ENCODE data around the gene CTNND2.

Gene CTNND2

DNA sequence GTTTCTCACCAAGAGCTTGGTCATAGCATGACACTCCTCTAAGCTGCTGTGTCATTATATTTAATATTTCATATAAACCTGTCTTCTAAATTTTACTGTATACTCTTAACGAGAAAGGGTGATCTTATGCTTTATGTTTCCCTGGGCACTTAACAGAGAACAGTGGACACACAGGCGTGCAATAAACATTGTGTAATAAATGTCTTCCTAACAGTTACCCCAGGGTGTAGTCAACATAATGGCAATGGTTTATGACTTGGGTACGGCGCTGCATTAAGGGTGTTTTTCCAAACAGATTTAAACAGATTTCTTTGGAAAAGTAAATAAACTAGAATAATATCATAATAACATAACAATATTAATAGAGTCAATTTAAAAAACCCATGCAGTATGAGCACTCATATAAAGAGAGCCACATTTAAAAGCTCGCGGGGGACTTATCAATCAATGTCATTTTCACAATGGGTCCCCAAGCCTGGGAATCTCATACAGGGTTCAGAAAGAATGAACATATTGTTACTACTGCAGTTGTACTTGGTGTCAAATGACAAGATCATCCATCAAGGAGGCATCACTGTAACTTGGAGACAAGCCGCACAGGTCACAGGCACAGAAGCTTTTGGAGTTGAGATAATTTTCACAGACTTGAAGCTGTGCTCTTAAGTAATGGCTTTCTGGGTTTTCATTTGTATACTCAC lies 376.4 kb downstream of the CTNND2 start:
- TF ChIP-seq EZH2 (optimal IDR thresholded peaks at IDR 0.05; ENCODE audit: low read depth, low read length), result no peak
- TF ChIP-seq, protein P1, sequence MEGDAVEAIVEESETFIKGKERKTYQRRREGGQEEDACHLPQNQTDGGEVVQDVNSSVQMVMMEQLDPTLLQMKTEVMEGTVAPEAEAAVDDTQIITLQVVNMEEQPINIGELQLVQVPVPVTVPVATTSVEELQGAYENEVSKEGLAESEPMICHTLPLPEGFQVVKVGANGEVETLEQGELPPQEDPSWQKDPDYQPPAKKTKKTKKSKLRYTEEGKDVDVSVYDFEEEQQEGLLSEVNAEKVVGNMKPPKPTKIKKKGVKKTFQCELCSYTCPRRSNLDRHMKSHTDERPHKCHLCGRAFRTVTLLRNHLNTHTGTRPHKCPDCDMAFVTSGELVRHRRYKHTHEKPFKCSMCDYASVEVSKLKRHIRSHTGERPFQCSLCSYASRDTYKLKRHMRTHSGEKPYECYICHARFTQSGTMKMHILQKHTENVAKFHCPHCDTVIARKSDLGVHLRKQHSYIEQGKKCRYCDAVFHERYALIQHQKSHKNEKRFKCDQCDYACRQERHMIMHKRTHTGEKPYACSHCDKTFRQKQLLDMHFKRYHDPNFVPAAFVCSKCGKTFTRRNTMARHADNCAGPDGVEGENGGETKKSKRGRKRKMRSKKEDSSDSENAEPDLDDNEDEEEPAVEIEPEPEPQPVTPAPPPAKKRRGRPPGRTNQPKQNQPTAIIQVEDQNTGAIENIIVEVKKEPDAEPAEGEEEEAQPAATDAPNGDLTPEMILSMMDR (IDR thresholded peaks at IDR 0.05; ENCODE audit: low read length), result no peak
- TF ChIP-seq EZH2phosphoT487 (IDR thresholded peaks at IDR 0.05; ENCODE audit: low read length), result no peak
- no peak for DNase-seq
- no peak overlapping the region for H3K4me3 ChIP-seq (ENCODE audit: low read length)
- H3K79me2 ChIP-seq (ENCODE audit: low read length), result no peaks in the 10 kb centered on the region
- H3K4me2 ChIP-seq (ENCODE audit: low read depth, low read length), result no peak overlapping the region
- H3K4me1 ChIP-seq (ENCODE audit: low read length), result no peaks in the 10 kb centered on the region
- no peaks in the 10 kb centered on the region for H4K20me1 ChIP-seq (ENCODE audit: insufficient read depth, low read length)
- no peaks in the 10 kb centered on the region for H3K36me3 ChIP-seq (replicated peaks; ENCODE audit: insufficient read depth, low read length)
- no peak overlapping the region for H3K9ac ChIP-seq (ENCODE audit: low read length)
- no peak overlapping the region for H3K27ac ChIP-seq (ENCODE audit: low read length)
- no peaks in the 10 kb centered on the region for H3K27me3 ChIP-seq (replicated peaks; ENCODE audit: insufficient read depth, low read length)
- H3K9me3 ChIP-seq (replicated peaks; ENCODE audit: insufficient read depth, low read length), result no peaks in the 10 kb centered on the region
- no peaks in the 10 kb centered on the region for H3K9me2 ChIP-seq (replicated peaks; ENCODE audit: insufficient read depth, low read length)
- H2AFZ ChIP-seq (ENCODE audit: low read length), result no peak overlapping the region
- no peaks in the 10 kb centered on the region for H3F3A ChIP-seq (ENCODE audit: insufficient read depth, low read length)

DNA sequence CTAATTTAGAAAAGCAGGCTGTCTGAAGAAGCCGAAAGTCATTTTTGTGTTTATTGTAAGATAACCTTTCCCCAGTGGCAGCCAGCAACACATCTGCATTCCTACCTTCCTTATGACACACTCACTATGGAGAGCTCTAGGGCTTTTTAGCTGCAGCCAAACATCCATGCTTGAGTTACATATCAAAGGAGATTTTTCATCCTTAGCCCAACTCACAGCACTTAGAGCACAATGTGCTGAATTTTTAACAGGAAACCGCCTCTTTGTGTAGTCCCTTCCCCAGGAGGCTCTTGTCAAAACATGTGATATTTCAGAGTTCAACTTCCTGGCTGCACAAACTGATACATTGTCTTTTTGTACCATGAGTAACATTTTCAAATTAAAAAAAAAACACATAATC lies 379.2 kb downstream of the CTNND2 start:
- no peak overlapping the region for H2AFZ ChIP-seq (ENCODE audit: low read length)
- no peak overlapping the region for H3K4me3 ChIP-seq (ENCODE audit: low read length)

DNA sequence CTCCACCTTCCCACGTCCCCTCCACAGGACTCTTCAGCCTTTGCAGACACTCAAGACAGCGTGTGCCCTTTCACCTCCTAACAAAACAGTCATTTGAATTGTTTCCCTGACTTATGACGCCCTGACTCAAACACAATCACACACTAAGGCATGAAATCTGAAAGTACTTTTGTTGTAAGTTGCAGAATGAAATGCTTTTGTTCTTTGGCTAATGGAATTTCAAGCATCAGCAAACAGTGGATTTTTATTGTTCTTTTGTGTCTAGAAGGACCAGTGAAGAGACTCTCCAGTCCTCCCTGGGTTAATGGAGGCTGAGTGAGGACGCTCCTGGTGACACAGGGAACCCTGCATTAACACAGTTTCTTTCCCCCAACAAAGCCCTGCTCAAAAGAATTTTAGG lies 380.1 kb downstream of the CTNND2 start:
- Histone ChIP-seq H3K79me2 (ENCODE audit: low read length) (no peaks in the 10 kb centered on the region), H3K9ac (ENCODE audit: low read length) (no peak overlapping the region), H3K27ac (ENCODE audit: low read length) (no peak overlapping the region), H2AFZ (ENCODE audit: low read length) (no peak overlapping the region), H3K9me3 (replicated peaks; ENCODE audit: insufficient read depth, low read length) (no peaks in the 10 kb centered on the region), H3F3A (ENCODE audit: insufficient read depth, low read length) (no peaks in the 10 kb centered on the region), H3K4me2 (ENCODE audit: low read depth, low read length) (no peak overlapping the region), H3K36me3 (replicated peaks; ENCODE audit: insufficient read depth, low read length) (no peaks in the 10 kb centered on the region), H3K4me1 (ENCODE audit: low read length) (no peaks in the 10 kb centered on the region), H3K27me3 (replicated peaks; ENCODE audit: insufficient read depth, low read length) (no peaks in the 10 kb centered on the region), H3K9me2 (replicated peaks; ENCODE audit: insufficient read depth, low read length) (no peaks in the 10 kb centered on the region), H3K4me3 (ENCODE audit: low read length) (no peak overlapping the region), H4K20me1 (ENCODE audit: insufficient read depth, low read length) (no peaks in the 10 kb centered on the region)
- no peak for DNase-seq
- TF ChIP-seq EZH2phosphoT487 (IDR thresholded peaks at IDR 0.05; ENCODE audit: low read length) (no peak), EZH2 (optimal IDR thresholded peaks at IDR 0.05; ENCODE audit: low read depth, low read length) (no peak)
- TF ChIP-seq, protein P1 (IDR thresholded peaks at IDR 0.05; ENCODE audit: low read length), result no peak

More for the DNA sequence above, 379.2 kb downstream of the CTNND2 start:
- H3K9me2 ChIP-seq (replicated peaks; ENCODE audit: insufficient read depth, low read length), result no peaks in the 10 kb centered on the region
- no peak overlapping the region for H3K4me2 ChIP-seq (ENCODE audit: low read depth, low read length)
- no peaks in the 10 kb centered on the region for H3K27me3 ChIP-seq (replicated peaks; ENCODE audit: insufficient read depth, low read length)
- H3K79me2 ChIP-seq (ENCODE audit: low read length), result no peaks in the 10 kb centered on the region
- no peaks in the 10 kb centered on the region for H3K4me1 ChIP-seq (ENCODE audit: low read length)
- TF ChIP-seq EZH2phosphoT487 (IDR thresholded peaks at IDR 0.05; ENCODE audit: low read length) (no peak), EZH2 (optimal IDR thresholded peaks at IDR 0.05; ENCODE audit: low read depth, low read length) (no peak)
- TF ChIP-seq, protein P1 (IDR thresholded peaks at IDR 0.05; ENCODE audit: low read length), result no peak
- H3K27ac ChIP-seq (ENCODE audit: low read length), result no peak overlapping the region
- H3K9ac ChIP-seq (ENCODE audit: low read length), result no peak overlapping the region
- no peaks in the 10 kb centered on the region for H4K20me1 ChIP-seq (ENCODE audit: insufficient read depth, low read length)
- no peaks in the 10 kb centered on the region for H3K9me3 ChIP-seq (replicated peaks; ENCODE audit: insufficient read depth, low read length)
- DNase-seq, result no peak
- no peaks in the 10 kb centered on the region for H3F3A ChIP-seq (ENCODE audit: insufficient read depth, low read length)
- H3K36me3 ChIP-seq (replicated peaks; ENCODE audit: insufficient read depth, low read length), result no peaks in the 10 kb centered on the region
